Activated T-helper 2 cell treated with anti-CD3 and anti-CD28 coated beads, Interferon-gamma antibody, Interleukin-2, Interleukin-4, amounts not matched to agents 10 μg/mL and 5 μg/mL and 100 μg/mL, durations not matched to agents 14 hours and 24 hours and 36 hours (primary cell): Measurements from ENCODE around the gene C6orf120. TPM values are rescaled to one million over a fixed set of nuclear protein-coding genes. Genes with fewer than 3 reads are reported as not detected.

Source experiments
- DNase-seq: peaks from one replicate; pipeline ENCODE4 v3.0.0; 2021; ENCODE audit warnings: low spot score
- H3K27ac Mint-ChIP-seq: one replicate; pipeline ENCODE4 v1.8.0; 2021; ENCODE audit warnings: mixed read lengths
- H3K27me3 Mint-ChIP-seq: one replicate; pipeline ENCODE4 v1.8.0; 2021; ENCODE audit warnings: low read depth, mixed read lengths
- H3K36me3 Mint-ChIP-seq: one replicate; pipeline ENCODE4 v1.8.0; 2021; ENCODE audit warnings: low read depth, mixed read lengths
- H3K4me1 Mint-ChIP-seq: one replicate; pipeline ENCODE4 v1.8.0; 2021; ENCODE audit warnings: low read depth, mixed read lengths
- H3K4me3 Mint-ChIP-seq: one replicate; pipeline ENCODE4 v1.8.0; 2021; ENCODE audit warnings: low read depth, mild to moderate bottlenecking, moderate library complexity, mixed read lengths
- H3K9me3 Mint-ChIP-seq: one replicate; pipeline ENCODE4 v1.8.0; 2021; ENCODE audit warnings: mixed read lengths
- intact Hi-C: fragments of 100-400 bp; cut with micrococcal nuclease; formaldehyde crosslinking; loops from one replicate; pipeline ENCODE4 v1.15.1; 2023
- total RNA-seq: library from RNA; stranded (reverse); gene quantifications from 2 replicates; pipeline ENCODE4 v1.2.3, GENCODE V29; 2022

C6orf120 gene
- total RNA-seq: 18.9 and 19.6 TPM in 2 replicates

- intact Hi-C loops: loop anchor here (1.0 to 5.0 kb wide), 5 partner anchors 21 to 852 kb away; partner anchors contain the start of genes DYNLT2, ERMARD, FAM120B and TBP
- DNase-seq: peak; percentile 95
- H3K27ac Mint-ChIP-seq: peak within 1 kb of the TSS; percentile 84
- H3K9me3 Mint-ChIP-seq: no peaks in the 10 kb centered on the region
- peaks cover 39% of the 10 kb centered on the region for H3K4me1 Mint-ChIP-seq
- no peaks in the 10 kb centered on the region for H3K27me3 Mint-ChIP-seq
- H3K36me3 Mint-ChIP-seq: peaks cover 37% of the 10 kb centered on the region
- peak within 1 kb of the TSS; percentile 88 for H3K4me3 Mint-ChIP-seq
Observed at GRCh38 chr6:169701954-169702839, at the start of gene C6orf120, which contains the start of gene WDR27. Gene C6orf120 (plus strand): TSS chr6:169702126. CDS start chr6:169702460, 334 bp downstream. Gene WDR27 (minus strand): TSS chr6:169702029. CDS start chr6:169689005, 13,024 bp downstream.

GRCh38 chr6:169652896-169653295, 49.0 kb upstream of the C6orf120 start:
- Mint-ChIP-seq H3K36me3 (no peaks in the 10 kb centered on the region), H3K4me3 (no peak overlapping the region), H3K9me3 (no peaks in the 10 kb centered on the region), H3K4me1 (peaks cover 6% of the 10 kb centered on the region), H3K27ac (no peak overlapping the region), H3K27me3 (no peaks in the 10 kb centered on the region)
- no peak for DNase-seq
- intact Hi-C loops: loop anchor here (10.0 kb wide), 1 partner anchor 98 kb away; no protein-coding TSS in a partner anchor

GRCh38 chr6:169653691-169654090, 48.2 kb upstream of the C6orf120 start:
- no peaks in the 10 kb centered on the region for H3K27me3 Mint-ChIP-seq
- H3K27ac Mint-ChIP-seq: no peak overlapping the region
- no peaks in the 10 kb centered on the region for H3K36me3 Mint-ChIP-seq
- H3K4me1 Mint-ChIP-seq: peaks cover 6% of the 10 kb centered on the region
- no peak overlapping the region for H3K4me3 Mint-ChIP-seq
- no peak for DNase-seq
- intact Hi-C loops: loop anchor here (1.0 to 10.0 kb wide), 2 partner anchors 99 to 440 kb away; no protein-coding TSS in a partner anchor
- H3K9me3 Mint-ChIP-seq: no peaks in the 10 kb centered on the region

- Mint-ChIP-seq H3K4me3 (peak overlapping the region; percentile 87), H3K27me3 (no peaks in the 10 kb centered on the region), H3K27ac (peak overlapping the region; percentile 64), H3K36me3 (no peaks in the 10 kb centered on the region), H3K4me1 (peaks cover 6% of the 10 kb centered on the region), H3K9me3 (no peaks in the 10 kb centered on the region)
- peak; percentile 71 for DNase-seq
- intact Hi-C loops: loop anchor here (1.0 to 10.0 kb wide), 2 partner anchors 100 to 441 kb away; no protein-coding TSS in a partner anchor
Observed at GRCh38 chr6:169654598-169655391, 47.1 kb upstream of the C6orf120 start.

GRCh38 chr6:169656546-169657283, 45.2 kb upstream of the C6orf120 start:
- intact Hi-C loops: loop anchor here (10.0 kb wide), 1 partner anchor 102 kb away; no protein-coding TSS in a partner anchor
- Mint-ChIP-seq H3K36me3 (no peaks in the 10 kb centered on the region), H3K4me3 (no peak overlapping the region), H3K27ac (no peak overlapping the region), H3K4me1 (peaks cover 6% of the 10 kb centered on the region), H3K27me3 (no peaks in the 10 kb centered on the region), H3K9me3 (no peaks in the 10 kb centered on the region)
- DNase-seq: no peak

- Mint-ChIP-seq H3K36me3 (no peaks in the 10 kb centered on the region), H3K9me3 (no peaks in the 10 kb centered on the region), H3K27me3 (no peaks in the 10 kb centered on the region), H3K4me3 (no peak overlapping the region), H3K4me1 (peaks cover 6% of the 10 kb centered on the region), H3K27ac (no peak overlapping the region)
- DNase-seq: no peak
- intact Hi-C loops: loop anchor here (10.0 kb wide), 1 partner anchor 102 kb away; no protein-coding TSS in a partner anchor
Observed at GRCh38 chr6:169657284-169657610, 44.7 kb upstream of the C6orf120 start.

GRCh38 chr6:169659820-169660610, 41.9 kb upstream of the C6orf120 start:
- Mint-ChIP-seq H3K4me3 (no peak overlapping the region), H3K9me3 (no peaks in the 10 kb centered on the region), H3K27me3 (no peaks in the 10 kb centered on the region), H3K36me3 (peaks cover 12% of the 10 kb centered on the region), H3K4me1 (peaks cover 5% of the 10 kb centered on the region), H3K27ac (no peak overlapping the region)
- intact Hi-C loops: loop anchor here (10.0 kb wide), 1 partner anchor 105 kb away; no protein-coding TSS in a partner anchor
- no peak for DNase-seq

- Mint-ChIP-seq H3K27ac (no peak overlapping the region), H3K9me3 (no peaks in the 10 kb centered on the region), H3K4me1 (no peaks in the 10 kb centered on the region), H3K27me3 (no peaks in the 10 kb centered on the region), H3K36me3 (peaks cover 12% of the 10 kb centered on the region), H3K4me3 (no peak overlapping the region)
- intact Hi-C loops: no loop called here
- DNase-seq: no peak
Observed at GRCh38 chr6:169660751-169661390, 41.1 kb upstream of the C6orf120 start.

GRCh38 chr6:169661391-169661756, 40.6 kb upstream of the C6orf120 start:
- peaks cover 12% of the 10 kb centered on the region for H3K36me3 Mint-ChIP-seq
- no peaks in the 10 kb centered on the region for H3K4me1 Mint-ChIP-seq
- H3K4me3 Mint-ChIP-seq: no peak overlapping the region
- H3K27ac Mint-ChIP-seq: no peak overlapping the region
- no peak for DNase-seq
- no peaks in the 10 kb centered on the region for H3K9me3 Mint-ChIP-seq
- intact Hi-C loops: no loop called here
- no peaks in the 10 kb centered on the region for H3K27me3 Mint-ChIP-seq

- Mint-ChIP-seq H3K36me3 (peaks cover 12% of the 10 kb centered on the region), H3K4me3 (no peak overlapping the region), H3K4me1 (no peaks in the 10 kb centered on the region), H3K9me3 (no peaks in the 10 kb centered on the region), H3K27me3 (no peaks in the 10 kb centered on the region), H3K27ac (no peak overlapping the region)
- DNase-seq: no peak
- intact Hi-C loops: no loop called here
Observed at GRCh38 chr6:169663468-169663867, 38.5 kb upstream of the C6orf120 start.

- no peaks in the 10 kb centered on the region for H3K9me3 Mint-ChIP-seq
- H3K27me3 Mint-ChIP-seq: no peaks in the 10 kb centered on the region
- no peak overlapping the region for H3K27ac Mint-ChIP-seq
- H3K4me3 Mint-ChIP-seq: no peak overlapping the region
- no peaks in the 10 kb centered on the region for H3K4me1 Mint-ChIP-seq
- no peak for DNase-seq
- intact Hi-C loops: no loop called here
- H3K36me3 Mint-ChIP-seq: peaks cover 12% of the 10 kb centered on the region
Observed at GRCh38 chr6:169664227-169664626, 37.7 kb upstream of the C6orf120 start.
